Activated T-cell treated with anti-CD3 and anti-CD28 coated beads, Interleukin-2, amount 50 U/mL, for 4 hours (primary cell): ENCODE measurements around the gene AMH. TPM values are rescaled to one million over a fixed set of nuclear protein-coding genes. Genes with fewer than 3 reads are reported as not detected.

ENCODE experiments used
- ATAC-seq, 2 donors: fragments of 200-7000 bp; cut with Tn5 transposase; one replicate each; pipeline ENCODE4 v1.10.0; 2021
- DNase-seq: peaks from one replicate; pipeline ENCODE4 v3.0.0-alpha.2; 2020
- H3K27me3 Mint-ChIP-seq: one replicate; pipeline ENCODE4 v1.8.0; 2021; ENCODE audit warnings: low read depth, mixed read lengths
- H3K36me3 Mint-ChIP-seq: one replicate; pipeline ENCODE4 v1.8.0; 2022; ENCODE audit warnings: mixed read lengths; ENCODE audit not compliant: insufficient read depth
- H3K4me1 Mint-ChIP-seq: one replicate; pipeline ENCODE4 v1.8.0; 2021; ENCODE audit warnings: low read depth, mixed read lengths
- H3K4me3 Mint-ChIP-seq: one replicate; pipeline ENCODE4 v1.8.0; 2021; ENCODE audit warnings: mild to moderate bottlenecking, moderate library complexity, mixed read lengths
- H3K9me3 Mint-ChIP-seq: one replicate; pipeline ENCODE4 v1.8.0; 2021; ENCODE audit warnings: mixed read lengths
- total RNA-seq, 3 donors: library from RNA; stranded (reverse); gene quantifications; one replicate each; pipeline ENCODE4 v1.2.1, GENCODE V29; 2021

Gene AMH
- total RNA-seq, 3 donors from 2014 or later, result 3.9 to 9.4 (median 5.8) TPM

DNA sequence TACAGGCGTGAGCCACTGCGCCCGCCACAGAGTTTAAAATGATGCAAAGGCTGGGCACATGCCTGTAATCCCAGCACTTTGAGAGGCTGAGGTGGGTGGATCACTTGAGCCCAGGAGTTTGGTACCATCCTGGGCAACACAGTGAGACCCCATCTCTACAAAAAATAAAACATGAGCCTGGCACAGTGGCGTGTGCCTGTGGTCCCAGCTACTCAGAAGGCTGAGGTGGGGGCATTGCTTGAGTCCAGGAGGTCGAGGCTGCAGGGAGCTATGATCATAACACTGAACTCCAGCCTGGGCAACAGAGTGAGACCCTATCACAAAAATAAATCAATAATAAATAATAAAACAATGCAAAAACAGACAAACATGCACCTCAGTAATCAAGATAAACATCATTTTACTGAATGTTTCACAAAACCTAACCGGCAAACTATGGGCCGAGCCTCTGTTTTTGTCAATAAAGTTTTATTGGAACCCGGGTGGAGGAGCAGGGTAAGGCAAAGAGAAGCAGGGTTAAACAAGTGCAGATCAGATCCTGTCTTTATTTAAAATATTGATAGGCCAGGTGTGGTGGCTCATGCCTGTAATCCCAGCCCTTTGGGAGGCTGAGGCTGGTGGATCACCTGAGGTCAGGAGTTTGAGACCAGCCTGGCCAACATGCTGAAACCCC, 34.8 kb downstream of the AMH start:
- Mint-ChIP-seq H3K4me3 (no peak overlapping the region), H3K27me3 (no peaks in the 10 kb centered on the region), H3K4me1 (peaks cover 22% of the 10 kb centered on the region), H3K36me3 (no peaks in the 10 kb centered on the region), H3K9me3 (no peaks in the 10 kb centered on the region)
- no peak for ATAC-seq
- DNase-seq, result no peak

DNA sequence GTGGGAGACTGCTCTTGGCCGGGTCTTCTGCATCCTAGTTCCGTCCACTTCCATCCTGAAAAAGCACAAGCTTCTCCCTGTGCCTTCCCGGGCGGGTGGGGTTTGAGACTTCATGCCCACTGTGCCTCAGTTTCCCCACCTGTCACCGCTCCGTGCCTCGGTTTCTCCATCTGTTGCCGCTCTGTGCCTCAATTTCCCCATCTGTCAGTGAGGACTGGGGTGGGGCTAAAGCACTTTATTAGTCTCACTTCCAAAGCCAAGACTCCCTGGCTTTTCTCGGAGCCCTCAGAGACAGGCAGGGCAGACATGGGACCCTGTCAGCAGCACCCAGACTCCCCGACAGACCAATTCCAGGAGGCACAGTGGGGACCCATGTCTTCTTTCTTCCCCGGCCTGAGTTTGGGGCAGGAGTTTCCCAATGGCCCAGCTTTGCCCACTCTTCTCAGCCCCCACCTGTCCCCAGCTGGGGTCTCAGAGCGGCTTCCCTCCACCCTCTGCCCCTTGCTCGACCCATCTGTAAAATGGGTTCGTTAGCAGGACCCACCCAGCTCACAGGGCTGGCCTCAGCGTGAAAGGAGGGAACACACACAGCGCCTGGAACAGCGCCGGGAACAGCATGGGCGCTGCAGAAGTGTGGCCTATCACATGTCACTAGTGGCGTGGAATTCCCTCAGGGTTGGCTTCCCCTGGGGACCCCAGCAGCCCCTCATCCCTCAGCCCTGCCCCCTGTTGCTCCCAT, 37.4 kb downstream of the AMH start:
- no peak for DNase-seq
- no peaks in the 10 kb centered on the region for H3K36me3 Mint-ChIP-seq
- H3K4me1 Mint-ChIP-seq, result peaks cover 36% of the 10 kb centered on the region
- H3K4me3 Mint-ChIP-seq, result no peak overlapping the region
- no peak for ATAC-seq
- H3K27me3 Mint-ChIP-seq, result no peaks in the 10 kb centered on the region
- no peaks in the 10 kb centered on the region for H3K9me3 Mint-ChIP-seq

DNA sequence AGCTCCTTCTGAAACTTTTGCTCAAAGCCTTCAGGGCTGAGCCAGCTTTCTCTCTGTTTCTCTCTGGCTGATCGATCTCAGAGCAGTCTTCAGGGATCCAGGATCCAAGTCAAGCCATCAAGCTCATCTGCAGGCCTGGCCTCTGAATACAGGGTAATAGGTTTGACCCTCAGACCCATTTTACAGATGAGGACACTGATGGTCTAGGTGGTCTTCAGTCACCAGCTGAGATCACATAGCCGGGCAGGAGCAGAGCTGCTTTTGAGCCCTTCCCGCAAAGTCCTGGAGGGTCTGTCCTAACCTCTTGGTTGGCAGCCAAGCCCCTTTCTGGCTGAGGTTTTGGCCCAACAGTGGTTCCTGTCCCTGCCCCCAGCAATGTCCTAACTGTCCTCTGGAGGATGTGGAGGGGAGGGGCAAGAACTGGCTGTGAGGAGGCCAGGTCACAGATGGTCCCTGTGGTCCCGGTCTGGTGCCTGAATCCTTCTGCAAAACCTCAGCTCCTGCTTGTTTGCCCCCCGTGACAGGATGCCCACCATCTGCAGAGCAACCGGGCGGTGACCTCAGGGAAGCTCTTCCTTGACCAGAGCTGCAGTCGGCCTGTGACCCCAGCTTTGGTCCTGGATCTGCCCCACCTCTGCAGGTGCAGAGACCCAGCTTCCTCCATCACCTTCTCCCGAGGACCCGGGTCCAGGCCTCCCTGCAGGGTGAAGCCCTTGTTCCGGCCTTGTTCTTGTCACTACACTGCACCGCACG, 38.6 kb downstream of the AMH start:
- Mint-ChIP-seq H3K36me3 (no peaks in the 10 kb centered on the region), H3K4me1 (peaks cover 28% of the 10 kb centered on the region), H3K4me3 (no peak overlapping the region), H3K27me3 (no peaks in the 10 kb centered on the region), H3K9me3 (no peaks in the 10 kb centered on the region)
- ATAC-seq (no peak), DNase-seq (no peak)

DNA sequence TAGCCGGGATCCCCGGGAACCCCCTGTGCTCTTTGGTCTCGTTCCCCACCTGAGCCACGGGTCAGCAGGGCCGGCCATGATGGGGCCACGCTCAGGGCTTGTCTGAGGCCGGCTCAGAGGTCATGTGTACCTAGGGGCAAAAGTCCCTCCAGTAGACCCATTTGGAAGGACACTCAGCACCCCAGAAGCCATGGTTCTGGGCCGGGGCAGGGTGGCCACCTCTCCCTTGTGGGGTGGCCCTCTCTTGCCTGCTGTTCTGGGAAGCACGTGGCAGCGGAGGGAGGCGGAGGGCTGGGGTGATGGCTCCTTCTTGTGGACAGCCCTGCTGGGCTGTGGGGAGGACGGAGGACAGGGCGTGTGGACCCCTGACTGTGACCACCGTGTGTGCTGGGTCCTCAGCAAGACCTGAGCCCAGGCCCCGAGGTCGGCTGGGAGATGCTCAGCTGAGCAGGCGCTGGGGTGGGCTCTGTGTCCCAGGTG, 39.3 kb downstream of the AMH start:
- Mint-ChIP-seq H3K4me3 (peak overlapping the region; percentile 79), H3K27me3 (no peaks in the 10 kb centered on the region), H3K9me3 (no peaks in the 10 kb centered on the region), H3K4me1 (peaks cover 23% of the 10 kb centered on the region), H3K36me3 (no peaks in the 10 kb centered on the region)
- DNase-seq, result no peak
- no peak for ATAC-seq

DNA sequence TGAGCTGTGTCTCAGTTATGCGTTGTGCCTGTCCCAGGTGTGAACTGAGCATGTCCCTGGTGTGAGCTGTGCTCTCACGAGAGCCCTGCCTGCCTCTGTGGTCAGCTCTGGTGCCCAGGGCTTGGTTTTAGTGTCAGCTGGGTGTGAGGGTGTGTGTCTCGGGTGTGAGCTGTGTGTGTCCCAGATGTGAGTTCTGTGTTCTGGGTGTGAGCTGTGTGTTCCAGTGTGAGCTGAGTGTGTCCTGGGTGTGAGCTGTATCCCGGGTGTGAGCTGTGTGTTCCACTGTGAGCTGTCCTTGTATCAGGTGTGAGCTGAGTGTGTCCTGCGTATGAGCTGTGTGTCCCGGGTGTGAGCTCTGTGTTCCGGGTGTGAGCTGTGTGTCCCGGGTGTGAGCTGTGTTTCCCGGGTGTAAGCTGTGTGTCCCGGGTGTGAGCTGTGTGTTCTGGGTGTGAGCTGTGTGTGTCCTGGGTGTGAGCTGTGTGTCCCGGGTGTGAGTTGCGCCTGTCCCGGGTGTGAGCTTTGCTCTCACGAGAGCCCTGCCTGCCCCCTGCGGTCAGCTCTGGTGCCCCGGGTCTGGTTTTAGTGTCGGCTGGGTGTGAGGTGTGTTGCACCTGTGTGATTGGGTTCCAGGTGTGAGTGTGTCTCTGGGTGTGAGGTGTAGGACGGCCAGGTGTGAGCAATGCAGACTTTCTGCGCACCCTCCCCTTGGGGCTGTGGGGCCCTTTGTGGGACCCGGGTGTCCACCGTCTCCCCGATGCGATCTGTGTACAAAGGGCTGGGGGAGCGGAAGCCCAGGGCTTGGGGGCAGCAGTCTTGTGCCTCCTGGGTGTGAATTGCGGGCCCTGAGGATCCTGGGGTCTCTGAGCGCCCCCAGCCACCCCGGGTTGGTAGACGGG, 39.9 kb downstream of the AMH start:
- peak in 1 of 2 donors; percentile 5 for ATAC-seq
- Mint-ChIP-seq H3K36me3 (no peaks in the 10 kb centered on the region), H3K4me1 (peaks cover 26% of the 10 kb centered on the region), H3K27me3 (no peaks in the 10 kb centered on the region), H3K9me3 (no peaks in the 10 kb centered on the region), H3K4me3 (peak overlapping the region; percentile 79)
- DNase-seq, result no peak

DNA sequence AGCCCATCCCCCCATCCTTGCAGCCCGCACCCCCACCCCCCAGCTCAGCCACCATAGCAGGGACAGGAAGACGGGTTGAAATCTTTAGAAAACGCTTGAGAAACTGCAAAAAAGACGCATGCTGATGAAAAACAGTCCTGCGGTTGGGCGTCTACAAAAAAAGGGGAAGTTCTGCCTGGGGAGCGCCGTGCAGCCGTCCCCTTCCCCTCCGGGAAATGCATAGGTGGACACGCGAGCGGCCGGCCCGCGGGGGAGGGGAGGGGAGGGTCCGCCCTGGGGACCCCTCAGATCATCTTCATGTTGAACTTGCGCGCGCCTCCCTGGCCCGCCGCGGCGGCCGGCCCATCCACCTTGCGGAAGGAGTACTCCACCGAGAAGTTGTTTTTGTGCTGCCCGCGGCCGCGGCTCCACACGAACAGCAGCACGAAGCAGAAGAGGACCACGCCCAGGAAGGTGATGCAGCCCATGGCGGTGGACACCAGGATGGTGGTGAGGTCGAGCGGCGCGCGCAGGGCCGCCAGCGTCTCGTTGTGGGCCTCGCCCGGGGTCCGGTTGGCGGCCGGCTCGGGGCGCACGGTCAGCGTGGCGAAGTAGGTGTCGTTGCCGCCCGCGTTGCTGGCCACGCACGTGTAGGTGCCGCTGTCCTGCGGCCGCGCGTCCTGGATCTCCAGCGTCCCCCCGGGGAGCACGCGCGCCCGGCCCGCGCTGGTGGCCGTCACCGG, 40.8 kb downstream of the AMH start:
- no peak for DNase-seq

DNA sequence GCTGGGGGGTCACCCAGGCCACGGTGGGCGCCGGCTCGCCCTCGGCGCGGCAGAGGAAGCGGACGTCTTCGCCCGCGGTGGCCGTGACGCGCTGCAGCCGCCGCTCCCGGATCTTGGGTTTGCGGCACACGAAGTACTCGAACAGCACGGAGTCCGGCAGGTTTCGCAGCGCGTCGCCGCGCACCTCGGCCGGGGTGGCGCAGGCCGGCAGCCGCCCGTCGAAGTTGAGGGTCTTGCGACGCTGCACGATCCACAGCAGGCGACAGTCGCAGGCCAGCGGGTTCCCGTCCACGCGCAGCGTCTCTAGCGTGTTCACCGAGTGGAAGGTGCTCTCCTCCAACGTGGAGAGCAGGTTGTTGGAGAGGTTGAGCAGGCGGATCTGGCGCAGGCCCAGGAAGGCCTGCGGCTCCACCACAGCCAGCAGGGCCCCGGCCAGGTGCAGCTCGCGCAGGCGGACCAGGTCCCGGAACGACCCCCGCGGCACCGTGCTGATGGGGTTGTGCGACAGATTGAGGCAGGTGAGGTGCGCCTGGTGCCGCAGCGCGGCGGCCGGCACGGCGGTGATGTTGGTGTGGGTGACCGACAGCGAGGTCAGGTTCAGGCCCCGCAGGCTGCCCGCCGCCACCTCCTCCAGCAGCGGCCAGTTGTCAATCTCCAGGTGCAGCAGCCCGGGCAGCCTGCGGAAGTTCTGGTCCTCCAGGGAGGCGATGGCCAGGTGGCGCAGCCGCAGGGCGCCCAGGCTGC, 41.5 kb downstream of the AMH start:
- no peaks in the 10 kb centered on the region for H3K9me3 Mint-ChIP-seq
- peak; percentile 26 to 36 for ATAC-seq
- DNase-seq, result no peak

More for the DNA sequence above, 40.8 kb downstream of the AMH start:
- Mint-ChIP-seq H3K36me3 (no peaks in the 10 kb centered on the region), H3K9me3 (no peaks in the 10 kb centered on the region), H3K4me3 (peak overlapping the region; percentile 79), H3K4me1 (peaks cover 27% of the 10 kb centered on the region), H3K27me3 (no peaks in the 10 kb centered on the region)
- ATAC-seq, result peak; percentile 56 to 64

DNA sequence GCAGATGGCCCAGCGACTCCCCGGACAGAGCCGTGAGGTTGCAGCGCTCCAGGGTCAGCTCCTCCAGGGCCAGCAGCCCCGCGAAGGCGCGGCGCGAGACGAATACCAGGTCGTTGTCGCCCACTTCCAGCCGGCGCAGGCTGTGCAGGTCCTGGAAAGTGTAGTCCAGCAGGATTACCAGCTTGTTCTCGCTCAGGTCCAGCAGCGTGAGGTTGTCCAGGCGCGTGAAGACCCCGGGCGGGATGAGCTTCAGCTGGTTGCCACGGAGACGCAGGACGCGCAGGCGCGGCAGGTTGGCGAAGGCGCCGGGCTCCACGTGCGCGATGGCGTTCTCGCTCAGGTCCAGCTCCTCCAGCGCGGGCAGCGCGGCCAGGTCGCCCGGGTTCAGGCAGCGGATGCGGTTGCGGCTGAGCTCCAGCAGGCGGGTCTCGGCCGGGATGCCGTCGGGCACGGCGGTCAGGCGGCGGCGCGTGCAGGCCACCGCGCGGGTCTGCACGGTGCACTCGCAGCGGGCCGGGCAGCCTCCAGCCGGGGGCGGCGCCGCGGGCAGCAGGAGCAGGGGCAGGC, 42.1 kb downstream of the AMH start:
- Mint-ChIP-seq H3K9me3 (no peaks in the 10 kb centered on the region), H3K27me3 (no peaks in the 10 kb centered on the region), H3K4me3 (peak overlapping the region; percentile 71), H3K4me1 (peaks cover 29% of the 10 kb centered on the region), H3K36me3 (no peaks in the 10 kb centered on the region)
- no peak for DNase-seq
- ATAC-seq, result no peak

More for the DNA sequence above, 41.5 kb downstream of the AMH start:
- H3K4me3 Mint-ChIP-seq, result peak overlapping the region; percentile 71
- H3K36me3 Mint-ChIP-seq, result no peaks in the 10 kb centered on the region
- peaks cover 29% of the 10 kb centered on the region for H3K4me1 Mint-ChIP-seq
- H3K27me3 Mint-ChIP-seq, result no peaks in the 10 kb centered on the region

DNA sequence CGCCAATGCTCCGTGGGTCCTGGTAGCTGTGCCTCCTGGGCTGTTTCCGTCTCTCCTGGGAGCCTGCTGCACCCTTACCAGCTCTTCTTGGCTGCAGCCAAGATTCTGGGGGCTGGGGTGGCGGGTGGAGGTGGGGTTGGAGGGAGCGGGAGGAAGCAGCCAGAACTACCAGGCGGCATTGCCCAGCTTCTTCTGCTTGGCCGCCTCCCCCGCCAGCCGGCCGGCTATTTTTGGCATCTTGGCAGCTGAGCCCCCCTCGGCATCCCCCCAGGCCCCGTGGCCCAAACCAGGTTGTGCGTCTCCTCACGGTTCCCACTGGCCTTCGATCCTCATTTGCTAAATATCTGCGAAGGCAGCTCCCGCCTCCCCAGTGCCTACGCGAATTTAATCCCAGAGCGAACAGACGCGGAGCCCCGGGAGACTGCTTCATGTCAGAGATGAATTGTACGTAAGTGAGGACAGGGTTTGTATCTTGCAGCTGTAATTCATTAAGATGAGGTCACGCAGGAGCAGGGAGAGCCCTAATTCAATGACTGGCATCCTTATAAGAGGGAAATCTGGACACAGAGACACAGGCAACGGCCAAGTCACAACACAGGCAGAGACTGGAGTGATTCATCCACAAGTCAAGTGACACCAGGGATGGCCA, 45.7 kb downstream of the AMH start:
- Mint-ChIP-seq H3K4me3 (no peak overlapping the region), H3K36me3 (no peaks in the 10 kb centered on the region), H3K27me3 (no peaks in the 10 kb centered on the region), H3K4me1 (peaks cover 14% of the 10 kb centered on the region), H3K9me3 (no peaks in the 10 kb centered on the region)
- ATAC-seq (no peak), DNase-seq (no peak)

DNA sequence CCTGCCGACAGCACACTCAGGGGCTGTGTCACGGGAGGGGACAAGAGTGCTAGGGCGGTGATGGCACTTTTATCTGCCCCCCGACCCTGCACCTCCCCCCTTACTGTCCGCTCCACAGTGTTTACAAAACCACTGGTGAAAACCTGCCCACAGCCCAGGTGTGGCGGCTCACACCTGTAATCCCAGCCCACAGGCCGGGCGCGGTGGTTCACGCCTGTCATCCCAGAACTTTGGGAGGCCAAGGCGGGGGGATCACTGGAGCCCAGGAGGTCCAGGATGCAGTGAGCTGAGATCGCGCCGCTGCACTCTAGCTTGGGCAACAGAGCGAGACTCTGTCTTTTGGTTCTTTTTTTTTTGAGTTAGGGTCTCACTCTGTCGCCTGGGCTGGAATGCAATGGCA, 47.0 kb downstream of the AMH start:
- ATAC-seq (no peak), DNase-seq (no peak)
- no peak overlapping the region for H3K4me3 Mint-ChIP-seq
- no peaks in the 10 kb centered on the region for H3K27me3 Mint-ChIP-seq
- no peaks in the 10 kb centered on the region for H3K9me3 Mint-ChIP-seq
- peaks cover 7% of the 10 kb centered on the region for H3K4me1 Mint-ChIP-seq
- H3K36me3 Mint-ChIP-seq, result no peaks in the 10 kb centered on the region

DNA sequence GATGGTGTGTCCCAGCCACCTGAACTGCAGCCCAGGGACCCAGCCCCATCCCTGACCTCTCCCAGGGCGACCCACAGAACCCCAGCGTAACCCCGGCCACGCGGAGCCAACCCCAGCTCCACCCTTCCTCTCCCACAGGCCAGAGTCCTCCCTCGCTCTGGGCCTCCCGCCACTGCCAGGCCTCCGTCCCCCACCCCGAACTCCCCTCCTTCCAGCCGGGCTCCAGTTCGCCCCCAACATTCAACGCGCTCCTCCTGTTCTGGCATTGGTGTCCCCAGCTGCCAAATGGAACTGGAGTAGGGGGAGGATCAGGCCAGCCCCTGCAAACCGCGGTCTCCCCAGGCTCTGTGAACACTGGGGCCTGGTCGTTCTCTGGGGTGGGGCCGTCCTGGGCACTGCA, 51.4 kb downstream of the AMH start:
- DNase-seq (no peak), ATAC-seq (no peak)
- H3K4me3 Mint-ChIP-seq, result no peak overlapping the region
- no peaks in the 10 kb centered on the region for H3K9me3 Mint-ChIP-seq
- no peaks in the 10 kb centered on the region for H3K36me3 Mint-ChIP-seq
- peaks cover 22% of the 10 kb centered on the region for H3K27me3 Mint-ChIP-seq
- peaks cover 7% of the 10 kb centered on the region for H3K4me1 Mint-ChIP-seq
